Left cardiac atrium (tissue), 4 donors: ENCODE measurements around the gene CWH43. TPM values are rescaled to one million over a fixed set of nuclear protein-coding genes. Genes with fewer than 3 reads are reported as not detected.
A peak's percentile ranks its signal among the peaks of the same experiment; 100 is the strongest.
"Not testable (repeated sequence)": the region's sequence is repeated elsewhere in the genome, so short reads cannot be mapped to it uniquely, and the experiment has no call there.

Source experiments
- ATAC-seq, 2 donors: fragments of 200-7000 bp; cut with Tn5 transposase; one replicate each; pipeline ENCODE4 v1.9.1; 2020; ENCODE audit warnings: mild to moderate bottlenecking in 2 of 2, moderate library complexity in 2 of 2
- DNase-seq: peaks from one replicate; pipeline ENCODE4 v3.0.0-alpha.2; 2020
- intact Hi-C, 2 donors: fragments of 100-400 bp; cut with DNase I; formaldehyde crosslinking; loops; one replicate each; pipeline versions ENCODE4 v1.14.1 to v1.15.1; 2022 to 2023
- long read RNA-seq: library from polyadenylated mRNA; unstranded; transcript quantifications from one replicate; pipeline ENCODE4 v2.0.0, GENCODE V29; 2021
- total RNA-seq, 2 donors: library from RNA; stranded (reverse); fragmentation: NEBNext Ultra II Directional; extraction: Animal tissue kit (Norgen Biotek cat#: 25700); gene quantifications; one replicate each; pipeline ENCODE4 v1.2.1, GENCODE V29; 2021
- donor health status: DM: no; HTN: yes; CAD: no.
- donor health status: DM: no; HTN: yes; CAD: no; lungs with severe emphysema.
- donor health status: DM: yes; HTN: yes; CAD: no.
- donor health status: Dilated cardiomyopathy.

The CWH43 gene
- total RNA-seq, result not detected
- long read RNA-seq, result 0 reads

GRCh38 chr4:48985976-48986653 is at the start of gene CWH43:
TSS of gene CWH43 (plus strand) at chr4:48986275. CDS start at chr4:48986430, 155 bp downstream.
- ATAC-seq, result peak; percentile 25 to 38

GRCh38 chr4:48937033-48937432 is 49.0 kb upstream of the CWH43 start:
- ATAC-seq, result no peak
- intact Hi-C loops, result no loop called here
- DNase-seq, result no peak

More at GRCh38 chr4:48985976-48986653, at the start of gene CWH43:
- intact Hi-C loops, result no loop called here
- DNase-seq, result no peak

GRCh38 chr4:48938831-48939230 is 47.2 kb upstream of the CWH43 start:
- no peak for ATAC-seq
- intact Hi-C loops, result no loop called here

GRCh38 chr4:48939785-48940184 is 46.3 kb upstream of the CWH43 start:
- no peak for DNase-seq
- intact Hi-C loops, result no loop called here
- ATAC-seq, result peak in 1 of 2 donors; percentile 57

More at GRCh38 chr4:48938831-48939230, 47.2 kb upstream of the CWH43 start:
- no peak for DNase-seq

GRCh38 chr4:48943387-48943786 is 42.7 kb upstream of the CWH43 start:
- intact Hi-C loops, result no loop called here
- DNase-seq (no peak), ATAC-seq (no peak)

GRCh38 chr4:48944252-48944651 is 41.8 kb upstream of the CWH43 start:
- ATAC-seq (no peak), DNase-seq (no peak)

GRCh38 chr4:48944756-48945241 is 41.3 kb upstream of the CWH43 start:
- intact Hi-C loops, result no loop called here
- no peak for ATAC-seq
- no peak for DNase-seq

More at GRCh38 chr4:48944252-48944651, 41.8 kb upstream of the CWH43 start:
- intact Hi-C loops, result no loop called here

GRCh38 chr4:48945981-48946380 is 40.1 kb upstream of the CWH43 start:
- intact Hi-C loops, result no loop called here

GRCh38 chr4:48947731-48948130 is 38.3 kb upstream of the CWH43 start:
- DNase-seq, result no peak
- ATAC-seq, result no peak
- intact Hi-C loops, result no loop called here

More at GRCh38 chr4:48945981-48946380, 40.1 kb upstream of the CWH43 start:
- no peak for ATAC-seq
- DNase-seq, result no peak

GRCh38 chr4:48949086-48949485 is 37.0 kb upstream of the CWH43 start:
- no peak for ATAC-seq
- intact Hi-C loops, result no loop called here

GRCh38 chr4:48949518-48950219 is 36.4 kb upstream of the CWH43 start:
- DNase-seq (no peak), ATAC-seq (peak in 1 of 2 donors; percentile 44)
- intact Hi-C loops, result no loop called here

More at GRCh38 chr4:48949086-48949485, 37.0 kb upstream of the CWH43 start:
- no peak for DNase-seq

GRCh38 chr4:48954314-48954713 is 31.8 kb upstream of the CWH43 start:
- ATAC-seq, result no peak
- intact Hi-C loops, result no loop called here
- DNase-seq, result no peak

- intact Hi-C loops, ATAC-seq: not testable (repeated sequence)
Measured at GRCh38 chr4:48957366-48957765, 28.7 kb upstream of the CWH43 start.

GRCh38 chr4:48958582-48958981 is 27.5 kb upstream of the CWH43 start:
- ATAC-seq (no peak), DNase-seq (no peak)
- intact Hi-C loops, result no loop called here

More at GRCh38 chr4:48957366-48957765, 28.7 kb upstream of the CWH43 start:
- DNase-seq, result not testable (repeated sequence)

GRCh38 chr4:48960988-48961635 is 25.0 kb upstream of the CWH43 start:
- no peak for DNase-seq
- intact Hi-C loops, result loop anchor here in 1 of 2 donors (10.0 kb wide), 1 partner anchor 386 kb away; no protein-coding TSS in a partner anchor

GRCh38 chr4:48962636-48963035 is 23.4 kb upstream of the CWH43 start:
- intact Hi-C loops, result loop anchor here (2.0 to 10.0 kb wide), 2 partner anchors 384 to 388 kb away; no protein-coding TSS in a partner anchor
- no peak for ATAC-seq
- no peak for DNase-seq

More at GRCh38 chr4:48960988-48961635, 25.0 kb upstream of the CWH43 start:
- ATAC-seq, result no peak

GRCh38 chr4:48963042-48963679 is 22.9 kb upstream of the CWH43 start:
- DNase-seq (peak; percentile 72), ATAC-seq (peak; percentile 70 to 86)
- intact Hi-C loops, result loop anchor here (2.0 to 10.0 kb wide), 2 partner anchors 384 to 388 kb away; no protein-coding TSS in a partner anchor

GRCh38 chr4:48967101-48967500 is 19.0 kb upstream of the CWH43 start:
- intact Hi-C loops, result loop anchor here in 1 of 2 donors (10.0 kb wide), 1 partner anchor 392 kb away; no protein-coding TSS in a partner anchor
- ATAC-seq (no peak), DNase-seq (no peak)

- no peak for DNase-seq
- intact Hi-C loops, result loop anchor here in 1 of 2 donors (10.0 kb wide), 1 partner anchor 393 kb away; no protein-coding TSS in a partner anchor
- ATAC-seq, result no peak
Measured at GRCh38 chr4:48967631-48968030, 18.4 kb upstream of the CWH43 start.
